AG04450 (cell line): Measurements from ENCODE around the gene PDGFD. TPM values are rescaled to one million over a fixed set of nuclear protein-coding genes. Genes with fewer than 3 reads are reported as not detected.

Experiments used
- CTCF ChIA-PET: fragments of 300-600, 350-600 bp; formaldehyde crosslinking; extraction: SDS; loops from one replicate; lab custom pipeline; 2022; ENCODE audit warnings: antibody characterized with exemption, inconsistent platforms; lab: Charles Lee
- POLR2A ChIA-PET: fragments of 350-600 bp; formaldehyde crosslinking; extraction: SDS; loops from one replicate; lab custom pipeline; 2021; ENCODE audit warnings: antibody characterized with exemption, inconsistent platforms; lab: Yijun Ruan, JAX
- DNase-seq: peaks from one replicate; pipeline ENCODE4 v3.0.0-alpha.2; 2011; ENCODE audit warnings: low read depth, low spot score
- H3K27ac ChIP-seq: one replicate; pipeline ENCODE4 v1.5.1; 2012; ENCODE audit warnings: low read depth, low read length, control low read depth
- H3K27me3 ChIP-seq: one replicate; pipeline ENCODE4 v1.6.0; 2012; ENCODE audit warnings: low read length; ENCODE audit not compliant: control insufficient read depth, insufficient read depth
- H3K4me3 ChIP-seq: 2 replicates; pipeline ENCODE4 v1.5.1; 2011; ENCODE audit warnings: mild to moderate bottlenecking, low read depth, low read length, control low read depth
- H3K9me3 ChIP-seq: 2 replicates; pipeline ENCODE4 v1.5.1; 2012; ENCODE audit warnings: low read length; ENCODE audit not compliant: control insufficient read depth, insufficient read depth
- CTCF ChIP-seq: IDR thresholded peaks from 2 replicates; pipeline ENCODE4 v1.5.1; 2011; ENCODE audit warnings: low read depth, low read length, control low read depth, inconsistent platforms
- polyA plus RNA-seq: library from polyadenylated mRNA; depleted of rRNA; stranded (reverse); fragments of >200 nt; gene quantifications from 2 replicates; pipeline ENCODE4 v1.2.3, GENCODE V29; 2011

The PDGFD gene
- polyA plus RNA-seq, 1 experiment, result 58.1 TPM

GRCh38 chr11:104155375-104155774 is 8.6 kb downstream of the PDGFD start:
- H3K4me3 ChIP-seq, result no peak overlapping the region
- H3K27me3 ChIP-seq, result no peaks in the 10 kb centered on the region
- TF ChIP-seq CTCF, result no peak
- DNase-seq, result no peak
- H3K27ac ChIP-seq, result no peak overlapping the region
- POLR2A ChIA-PET, result no interaction called here
- no peaks in the 10 kb centered on the region for H3K9me3 ChIP-seq
- CTCF ChIA-PET, result no interaction called here

DNA sequence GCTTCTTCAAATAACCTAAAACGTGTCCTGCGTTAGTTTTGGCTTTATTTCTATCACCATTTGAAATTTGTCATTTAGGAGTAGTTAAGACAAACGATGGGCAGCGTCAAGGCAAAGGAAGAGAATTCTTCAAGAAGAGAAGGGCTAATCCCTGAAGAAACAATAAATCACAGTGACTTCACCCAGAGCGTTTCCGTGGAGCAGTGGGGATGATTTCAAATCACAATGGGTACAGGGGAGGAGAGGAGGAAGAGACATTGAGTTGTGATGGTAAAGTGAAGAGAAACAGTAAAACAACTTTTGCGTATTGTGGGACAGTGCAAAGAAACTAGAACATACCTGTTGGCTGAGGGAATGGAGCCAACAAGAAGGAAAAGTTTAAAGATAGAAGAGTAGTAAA is 9.7 kb downstream of the PDGFD start:
- DNase-seq, result no peak
- POLR2A ChIA-PET, result no interaction called here
- H3K27me3 ChIP-seq, result no peaks in the 10 kb centered on the region
- H3K27ac ChIP-seq, result no peak overlapping the region
- no peak for TF ChIP-seq CTCF
- CTCF ChIA-PET, result no interaction called here
- no peaks in the 10 kb centered on the region for H3K9me3 ChIP-seq
- H3K4me3 ChIP-seq, result no peak overlapping the region

- DNase-seq, result no peak
- TF ChIP-seq CTCF, result no peak
- ChIA-PET POLR2A (no interaction called here), CTCF (interaction anchor here (0.5 kb wide), 1 partner anchor 15 kb away, joined by 4 read pairs; no protein-coding TSS in a partner anchor)
- Histone ChIP-seq H3K4me3 (no peak overlapping the region), H3K27ac (no peak overlapping the region), H3K27me3 (no peaks in the 10 kb centered on the region), H3K9me3 (no peaks in the 10 kb centered on the region)
Measured at GRCh38 chr11:104152941-104153505, 10.9 kb downstream of the PDGFD start.

GRCh38 chr11:104151404-104152204 is 12.3 kb downstream of the PDGFD start:
- Histone ChIP-seq H3K27ac (no peak overlapping the region), H3K27me3 (no peaks in the 10 kb centered on the region), H3K9me3 (no peaks in the 10 kb centered on the region), H3K4me3 (no peak overlapping the region)
- CTCF ChIA-PET, result no interaction called here
- TF ChIP-seq CTCF, result peak; percentile 34
- no peak for DNase-seq
- POLR2A ChIA-PET, result no interaction called here

GRCh38 chr11:104148706-104149105 is 15.2 kb downstream of the PDGFD start:
- no peak overlapping the region for H3K27ac ChIP-seq
- no peak for DNase-seq
- no peaks in the 10 kb centered on the region for H3K27me3 ChIP-seq
- no peaks in the 10 kb centered on the region for H3K9me3 ChIP-seq
- ChIA-PET POLR2A (no interaction called here), CTCF (interaction anchor here (1.1 to 2.3 kb wide), 4 partner anchors 11 to 466 kb away, joined by 3 to 8 read pairs (median 4); partner anchors contain the start of gene PDGFD)
- no peak for TF ChIP-seq CTCF
- no peak overlapping the region for H3K4me3 ChIP-seq
